ENCODE measurements around the gene ARRB1.

- TF ChIP-seq, protein P1, sequence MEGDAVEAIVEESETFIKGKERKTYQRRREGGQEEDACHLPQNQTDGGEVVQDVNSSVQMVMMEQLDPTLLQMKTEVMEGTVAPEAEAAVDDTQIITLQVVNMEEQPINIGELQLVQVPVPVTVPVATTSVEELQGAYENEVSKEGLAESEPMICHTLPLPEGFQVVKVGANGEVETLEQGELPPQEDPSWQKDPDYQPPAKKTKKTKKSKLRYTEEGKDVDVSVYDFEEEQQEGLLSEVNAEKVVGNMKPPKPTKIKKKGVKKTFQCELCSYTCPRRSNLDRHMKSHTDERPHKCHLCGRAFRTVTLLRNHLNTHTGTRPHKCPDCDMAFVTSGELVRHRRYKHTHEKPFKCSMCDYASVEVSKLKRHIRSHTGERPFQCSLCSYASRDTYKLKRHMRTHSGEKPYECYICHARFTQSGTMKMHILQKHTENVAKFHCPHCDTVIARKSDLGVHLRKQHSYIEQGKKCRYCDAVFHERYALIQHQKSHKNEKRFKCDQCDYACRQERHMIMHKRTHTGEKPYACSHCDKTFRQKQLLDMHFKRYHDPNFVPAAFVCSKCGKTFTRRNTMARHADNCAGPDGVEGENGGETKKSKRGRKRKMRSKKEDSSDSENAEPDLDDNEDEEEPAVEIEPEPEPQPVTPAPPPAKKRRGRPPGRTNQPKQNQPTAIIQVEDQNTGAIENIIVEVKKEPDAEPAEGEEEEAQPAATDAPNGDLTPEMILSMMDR (IDR thresholded peaks at IDR 0.05): no peak
- no peak for TF ChIP-seq POLR2A (IDR thresholded peaks at IDR 0.05)
Observed at GRCh38 chr11:75289511-75289760, 62.0 kb downstream of the ARRB1 start.
